Osteoblast (primary cell): Measurements from ENCODE around the gene CABP7. TPM values are rescaled to one million over a fixed set of nuclear protein-coding genes. Genes with fewer than 3 reads are reported as not detected.

Experiments
- DNase-seq: peaks from one replicate; pipeline ENCODE4 v3.0.0; 2011; ENCODE audit warnings: low spot score, mixed read lengths; ENCODE audit not compliant: insufficient read length; ENCODE audit errors: missing footprints
- H2AFZ ChIP-seq: 2 replicates; pipeline ENCODE4 v1.6.0; 2011; ENCODE audit warnings: mild to moderate bottlenecking, low read length
- H3K27ac ChIP-seq: 2 replicates; pipeline ENCODE4 v1.5.1; 2011; ENCODE audit warnings: mild to moderate bottlenecking, low read depth, low read length, moderate library complexity
- H3K27me3 ChIP-seq: 2 replicates; pipeline ENCODE4 v1.6.0; 2012; ENCODE audit warnings: mild to moderate bottlenecking, control low read depth, inconsistent platforms, low read length, moderate library complexity; ENCODE audit not compliant: insufficient read depth
- H3K36me3 ChIP-seq: 2 replicates; pipeline ENCODE4 v1.5.1; 2011; ENCODE audit warnings: mild to moderate bottlenecking, low read length, control low read depth, moderate library complexity; ENCODE audit not compliant: insufficient read depth
- H3K4me1 ChIP-seq: 2 replicates; pipeline ENCODE4 v1.5.1; 2011; ENCODE audit warnings: mild to moderate bottlenecking, low read length, control low read depth, moderate library complexity; ENCODE audit not compliant: insufficient read depth
- H3K4me2 ChIP-seq: 2 replicates; pipeline ENCODE4 v1.6.0; 2011; ENCODE audit warnings: mild to moderate bottlenecking, low read length; ENCODE audit not compliant: insufficient read depth
- H3K4me3 ChIP-seq: fragments of 200-600 bp; sonication (generic); 3 replicates; pipeline ENCODE4 v1.5.1; 2012; ENCODE audit warnings: mild to moderate bottlenecking, low read length, inconsistent platforms; ENCODE audit not compliant: insufficient read depth
- H3K79me2 ChIP-seq: 2 replicates; pipeline ENCODE4 v1.6.0; 2012; ENCODE audit warnings: mild to moderate bottlenecking, low read length, control low read depth, inconsistent platforms; ENCODE audit not compliant: insufficient read depth
- H3K9me3 ChIP-seq: 2 replicates; pipeline ENCODE4 v1.5.1; 2011; ENCODE audit warnings: low read depth, low read length, control low read depth
- H4K20me1 ChIP-seq: 2 replicates; pipeline ENCODE4 v1.6.0; 2012; ENCODE audit warnings: mild to moderate bottlenecking, low read length, control low read depth; ENCODE audit not compliant: insufficient read depth
- total RNA-seq: library from RNA; depleted of rRNA; stranded (reverse); fragments of >200 nt; gene quantifications from 2 replicates; pipeline ENCODE4 v1.2.3, GENCODE V29; 2012
- TF ChIP-seq, protein P1 (sequence below): IDR thresholded peaks from 2 replicates; pipeline ENCODE4 v1.5.1; 2011; ENCODE audit warnings: mild to moderate bottlenecking, low read depth, low read length, moderate library complexity; ENCODE audit errors: extremely low read depth

CABP7 gene
- total RNA-seq, 1 donor = not detected

DNA sequence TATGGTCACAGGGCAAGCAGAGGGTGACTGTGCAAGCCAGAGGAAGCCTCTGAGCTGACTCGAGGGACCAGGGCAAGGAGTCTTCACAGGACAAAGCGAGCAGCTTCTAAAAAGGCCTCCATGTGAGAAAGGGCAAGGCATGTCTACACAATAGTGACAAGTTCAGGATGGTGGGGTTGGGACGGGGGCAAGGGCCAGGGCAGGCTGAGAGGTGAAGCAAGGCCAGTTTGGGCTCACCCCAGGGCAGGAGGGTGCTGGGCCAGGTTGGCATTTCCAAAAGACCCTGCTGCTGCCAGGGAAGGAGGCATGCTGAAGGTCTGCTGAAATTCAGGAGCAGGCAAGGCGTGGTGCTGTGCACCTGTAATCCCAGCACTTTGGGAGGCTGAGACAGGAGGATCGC is 12.3 kb upstream of the CABP7 start:
- peak; percentile 72 for DNase-seq
- Histone ChIP-seq H3K4me2 (no peak overlapping the region), H3K36me3 (no peaks in the 10 kb centered on the region), H2AFZ (no peak overlapping the region), H3K27ac (no peak overlapping the region), H3K79me2 (no peaks in the 10 kb centered on the region), H3K27me3 (peaks cover 14% of the 10 kb centered on the region), H3K4me1 (peaks cover 5% of the 10 kb centered on the region), H3K9me3 (no peaks in the 10 kb centered on the region), H3K4me3 (no peak overlapping the region), H4K20me1 (peaks cover 5% of the 10 kb centered on the region)
- TF ChIP-seq, protein P1, sequence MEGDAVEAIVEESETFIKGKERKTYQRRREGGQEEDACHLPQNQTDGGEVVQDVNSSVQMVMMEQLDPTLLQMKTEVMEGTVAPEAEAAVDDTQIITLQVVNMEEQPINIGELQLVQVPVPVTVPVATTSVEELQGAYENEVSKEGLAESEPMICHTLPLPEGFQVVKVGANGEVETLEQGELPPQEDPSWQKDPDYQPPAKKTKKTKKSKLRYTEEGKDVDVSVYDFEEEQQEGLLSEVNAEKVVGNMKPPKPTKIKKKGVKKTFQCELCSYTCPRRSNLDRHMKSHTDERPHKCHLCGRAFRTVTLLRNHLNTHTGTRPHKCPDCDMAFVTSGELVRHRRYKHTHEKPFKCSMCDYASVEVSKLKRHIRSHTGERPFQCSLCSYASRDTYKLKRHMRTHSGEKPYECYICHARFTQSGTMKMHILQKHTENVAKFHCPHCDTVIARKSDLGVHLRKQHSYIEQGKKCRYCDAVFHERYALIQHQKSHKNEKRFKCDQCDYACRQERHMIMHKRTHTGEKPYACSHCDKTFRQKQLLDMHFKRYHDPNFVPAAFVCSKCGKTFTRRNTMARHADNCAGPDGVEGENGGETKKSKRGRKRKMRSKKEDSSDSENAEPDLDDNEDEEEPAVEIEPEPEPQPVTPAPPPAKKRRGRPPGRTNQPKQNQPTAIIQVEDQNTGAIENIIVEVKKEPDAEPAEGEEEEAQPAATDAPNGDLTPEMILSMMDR = no peak

- peaks cover 18% of the 10 kb centered on the region for H3K27me3 ChIP-seq
- no peaks in the 10 kb centered on the region for H3K9me3 ChIP-seq
- no peaks in the 10 kb centered on the region for H4K20me1 ChIP-seq
- H3K79me2 ChIP-seq = no peaks in the 10 kb centered on the region
- no peaks in the 10 kb centered on the region for H3K4me1 ChIP-seq
- no peaks in the 10 kb centered on the region for H3K36me3 ChIP-seq
- no peak overlapping the region for H2AFZ ChIP-seq
- H3K27ac ChIP-seq = no peak overlapping the region
- TF ChIP-seq, protein P1 = no peak
- H3K4me3 ChIP-seq = no peak overlapping the region
- H3K4me2 ChIP-seq = no peak overlapping the region
- DNase-seq = peak; percentile 42
Measured at GRCh38 chr22:29710193-29710592, 9.6 kb upstream of the CABP7 start.

- Histone ChIP-seq H3K4me1 (no peaks in the 10 kb centered on the region), H4K20me1 (no peaks in the 10 kb centered on the region), H3K4me2 (no peak overlapping the region), H3K36me3 (no peaks in the 10 kb centered on the region), H3K9me3 (no peaks in the 10 kb centered on the region), H2AFZ (no peak overlapping the region), H3K27ac (no peak overlapping the region), H3K27me3 (peaks cover 18% of the 10 kb centered on the region), H3K4me3 (no peak overlapping the region), H3K79me2 (no peaks in the 10 kb centered on the region)
- DNase-seq = peak; percentile 79
- TF ChIP-seq, protein P1 = no peak
Measured at GRCh38 chr22:29710922-29711593, 8.7 kb upstream of the CABP7 start.

DNA sequence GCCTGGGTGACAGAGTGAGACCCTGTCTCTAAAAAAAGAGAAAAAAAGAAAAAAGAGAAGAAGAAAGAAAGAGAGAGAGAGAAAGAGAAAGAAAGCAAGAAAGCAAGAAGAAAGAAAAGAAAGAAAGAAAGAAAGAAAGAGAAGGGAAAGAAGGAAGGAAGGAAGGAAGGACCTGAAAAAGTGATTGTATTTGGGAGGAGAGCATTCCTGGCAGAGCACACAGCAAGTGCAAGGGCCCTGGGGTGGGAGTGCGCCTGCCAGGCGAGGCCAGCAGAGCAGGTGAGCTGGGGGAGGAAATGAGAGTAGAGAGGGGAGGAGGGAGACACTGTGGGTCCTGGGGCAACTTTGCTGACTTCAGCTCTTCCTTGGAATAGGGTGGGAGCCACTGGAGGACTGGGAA is 7.7 kb upstream of the CABP7 start:
- no peaks in the 10 kb centered on the region for H3K79me2 ChIP-seq
- no peaks in the 10 kb centered on the region for H3K4me1 ChIP-seq
- TF ChIP-seq, protein P1 = no peak
- no peak overlapping the region for H3K4me2 ChIP-seq
- no peaks in the 10 kb centered on the region for H3K9me3 ChIP-seq
- H3K27me3 ChIP-seq = peaks cover 24% of the 10 kb centered on the region
- H3K36me3 ChIP-seq = no peaks in the 10 kb centered on the region
- no peak overlapping the region for H3K27ac ChIP-seq
- no peak overlapping the region for H3K4me3 ChIP-seq
- no peaks in the 10 kb centered on the region for H4K20me1 ChIP-seq
- DNase-seq = no peak
- H2AFZ ChIP-seq = no peak overlapping the region
